ENCODE measurements around the gene METTL6. TPM values are rescaled to one million over a fixed set of nuclear protein-coding genes. Genes with fewer than 3 reads are reported as not detected.
"Not testable (repeated sequence)": the region's sequence is repeated elsewhere in the genome, so short reads cannot be mapped to it uniquely, and the experiment has no call there.

METTL6 gene
- total RNA-seq, 1 experiment from 2014 or later: 26.7 TPM

GRCh38 chr3:15387171-15387581, 40.2 kb downstream of the METTL6 start:
- POLR2A ChIA-PET: interaction anchor here (1.0 kb wide), 1 partner anchor 18 kb away, joined by 3 read pairs; no protein-coding TSS in a partner anchor
- Mint-ChIP-seq H3K27me3 (ENCODE audit: insufficient read depth, unreplicated experiment) (no peaks in the 10 kb centered on the region), H3K36me3 (ENCODE audit: insufficient read depth, unreplicated experiment) (no peaks in the 10 kb centered on the region), H3K4me1 (ENCODE audit: insufficient read depth, unreplicated experiment) (peaks cover 6% of the 10 kb centered on the region), H3K4me3 (ENCODE audit: unreplicated experiment) (no peak overlapping the region), H3K9me3 (ENCODE audit: unreplicated experiment) (no peaks in the 10 kb centered on the region), H3K27ac (ENCODE audit: low read depth, unreplicated experiment) (no peak overlapping the region)
- intact Hi-C loops (cut with micrococcal nuclease): no loop called here
- TF ChIP-seq CTCF (IDR thresholded peaks at IDR 0.05; ENCODE audit: unreplicated experiment): no peak
- DNase-seq (ENCODE audit: unreplicated experiment): no peak
- BruUV-seq (replicated peaks): no TSS peak
- CTCF ChIA-PET: interaction anchor here (0.6 to 1.7 kb wide), 5 partner anchors 8 to 121 kb away, joined by 3 to 7 read pairs (median 5); no protein-coding TSS in a partner anchor

GRCh38 chr3:15386654-15386955, 40.7 kb downstream of the METTL6 start:
- DNase-seq (ENCODE audit: unreplicated experiment); H3K4me3 Mint-ChIP-seq (ENCODE audit: unreplicated experiment); H3K4me1 Mint-ChIP-seq (ENCODE audit: insufficient read depth, unreplicated experiment); intact Hi-C loops (cut with micrococcal nuclease); H3K27me3 Mint-ChIP-seq (ENCODE audit: insufficient read depth, unreplicated experiment); H3K27ac Mint-ChIP-seq (ENCODE audit: low read depth, unreplicated experiment); H3K9me3 Mint-ChIP-seq (ENCODE audit: unreplicated experiment); H3K36me3 Mint-ChIP-seq (ENCODE audit: insufficient read depth, unreplicated experiment); BruUV-seq (replicated peaks): not testable (repeated sequence)
- ChIA-PET CTCF (interaction anchor here (1.2 kb wide), 1 partner anchor 118 kb away, joined by 4 read pairs; no protein-coding TSS in a partner anchor), POLR2A (interaction anchor here (1.0 kb wide), 1 partner anchor 19 kb away, joined by 3 read pairs; no protein-coding TSS in a partner anchor)

- no peaks in the 10 kb centered on the region for H3K9me3 Mint-ChIP-seq (ENCODE audit: unreplicated experiment)
- CTCF ChIA-PET: interaction anchor here (1.2 to 3.3 kb wide), 2 partner anchors 118 to 119 kb away, joined by 4 to 18 read pairs; no protein-coding TSS in a partner anchor
- no peak overlapping the region for H3K4me3 Mint-ChIP-seq (ENCODE audit: unreplicated experiment)
- no peaks in the 10 kb centered on the region for H3K27me3 Mint-ChIP-seq (ENCODE audit: insufficient read depth, unreplicated experiment)
- intact Hi-C loops (cut with micrococcal nuclease): no loop called here
- no peak overlapping the region for H3K27ac Mint-ChIP-seq (ENCODE audit: low read depth, unreplicated experiment)
- BruUV-seq (replicated peaks): no TSS peak
- no peak for DNase-seq (ENCODE audit: unreplicated experiment)
- POLR2A ChIA-PET: interaction anchor here (0.6 kb wide), 2 partner anchors 114 to 338 kb away, joined by 3 to 4 read pairs; no protein-coding TSS in a partner anchor
- no peaks in the 10 kb centered on the region for H3K36me3 Mint-ChIP-seq (ENCODE audit: insufficient read depth, unreplicated experiment)
- no peak for TF ChIP-seq CTCF (IDR thresholded peaks at IDR 0.05; ENCODE audit: unreplicated experiment)
- H3K4me1 Mint-ChIP-seq (ENCODE audit: insufficient read depth, unreplicated experiment): peaks cover 6% of the 10 kb centered on the region
Measured at GRCh38 chr3:15385901-15386653, 41.3 kb downstream of the METTL6 start.

GRCh38 chr3:15385238-15385695, 42.1 kb downstream of the METTL6 start:
- ChIA-PET CTCF (interaction anchor here (1.2 to 3.3 kb wide), 2 partner anchors 19 to 118 kb away, joined by 4 to 18 read pairs; no protein-coding TSS in a partner anchor), POLR2A (interaction anchor here (0.6 kb wide), 1 partner anchor 115 kb away, joined by 3 read pairs; no protein-coding TSS in a partner anchor)
- H3K27me3 Mint-ChIP-seq (ENCODE audit: insufficient read depth, unreplicated experiment); H3K9me3 Mint-ChIP-seq (ENCODE audit: unreplicated experiment); H3K36me3 Mint-ChIP-seq (ENCODE audit: insufficient read depth, unreplicated experiment); DNase-seq (ENCODE audit: unreplicated experiment); BruUV-seq (replicated peaks); intact Hi-C loops (cut with micrococcal nuclease); H3K4me1 Mint-ChIP-seq (ENCODE audit: insufficient read depth, unreplicated experiment); H3K4me3 Mint-ChIP-seq (ENCODE audit: unreplicated experiment); H3K27ac Mint-ChIP-seq (ENCODE audit: low read depth, unreplicated experiment): not testable (repeated sequence)

Data from MCF 10A (cell line).